Endothelial cell of umbilical vein (primary cell): ENCODE measurements around the gene ZNF441.

ENCODE experiments used
- CTCF ChIP-seq, 2 donors: IDR thresholded peaks; 1 replicate in 1 of 2; 2 replicates in 1 of 2; pipeline ENCODE4 v1.5.1; 2011; ENCODE audit warnings: low read length in 2 of 2, mild to moderate bottlenecking in 2 of 2, moderate library complexity in 2 of 2, control low read depth in 1 of 2, inconsistent platforms in 1 of 2, low read depth in 1 of 2; ENCODE audit not compliant: insufficient read depth in 1 of 2; ENCODE audit errors: extremely low read depth in 1 of 2
- EZH2 ChIP-seq: IDR thresholded peaks from 2 replicates; pipeline ENCODE4 v1.6.1; 2012; ENCODE audit warnings: borderline replicate concordance, low read depth, mild to moderate bottlenecking, moderate library complexity, low read length, inconsistent platforms; ENCODE audit not compliant: severe bottlenecking
- POLR2A ChIP-seq: IDR thresholded peaks from 2 replicates; pipeline ENCODE4 v1.6.1; 2012; ENCODE audit warnings: low read depth, mild to moderate bottlenecking, control low read depth, low read length

- TF ChIP-seq CTCF (IDR thresholded peaks at IDR 0.05; ENCODE audit: extremely low read depth in 1 of 2, insufficient read depth in 1 of 2, low read depth in 1 of 2, low read length in 2 of 2): no peak
- no peak for TF ChIP-seq POLR2A
- no peak for TF ChIP-seq EZH2
Observed at GRCh38 chr19:11737964-11738745, 28.6 kb upstream of the ZNF441 start.
